HepG2 (cell line): ENCODE results near the gene BMI1. TPM values are rescaled to one million over a fixed set of nuclear protein-coding genes. Genes with fewer than 3 reads are reported as not detected.

Source experiments
- DRAP1 ChIP-seq: IDR thresholded peaks from 2 replicates; pipeline ENCODE4 v1.6.1; 2016; ENCODE audit warnings: missing genetic modification reagents, missing compliant biosample characterization
- HMGXB3 ChIP-seq: sonication (generic); formaldehyde crosslinking; IDR thresholded peaks from 2 replicates; pipeline ENCODE4 v1.4.0; 2020; ENCODE audit warnings: missing genetic modification reagents, borderline replicate concordance
- HMGXB4 ChIP-seq, 2 experiments: sonication (generic) in 1 of 2; formaldehyde crosslinking in 1 of 2; IDR thresholded peaks; 2 replicates each; pipeline versions ENCODE4 v1.4.0 to v1.6.1; 2018 to 2020; ENCODE audit warnings: missing genetic modification reagents in 2 of 2, borderline replicate concordance in 1 of 2, low read depth in 1 of 2, mild to moderate bottlenecking in 1 of 2, missing biosample characterization in 1 of 2
- JDP2 ChIP-seq: sonication (generic); formaldehyde crosslinking; IDR thresholded peaks from 2 replicates; pipeline ENCODE4 v1.8.1; 2022; ENCODE audit warnings: missing genetic modification reagents, borderline replicate concordance
- JUNB ChIP-seq: sonication (generic); formaldehyde crosslinking; IDR thresholded peaks from 2 replicates; pipeline ENCODE4 v1.8.0; 2022; ENCODE audit warnings: missing genetic modification reagents, mild to moderate bottlenecking, borderline replicate concordance
- MYPOP ChIP-seq: sonication (generic); formaldehyde crosslinking; IDR thresholded peaks from 2 replicates; pipeline ENCODE4 v1.8.1; 2023; ENCODE audit warnings: mild to moderate bottlenecking, moderate library complexity, missing genetic modification reagents
- NKX3-1 ChIP-seq: sonication (generic); formaldehyde crosslinking; IDR thresholded peaks from 2 replicates; pipeline ENCODE4 v1.5.0; 2020; ENCODE audit warnings: missing genetic modification reagents
- PHF8 ChIP-seq: sonication (generic); formaldehyde crosslinking; IDR thresholded peaks from 2 replicates; pipeline ENCODE4 v1.5.0; 2020; ENCODE audit warnings: missing genetic modification reagents
- RAD21 ChIP-seq: fragments of 450-650 bp; formaldehyde crosslinking; IDR thresholded peaks from 2 replicates; pipeline ENCODE4 v1.5.0; 2020; ENCODE audit warnings: mild to moderate bottlenecking
- REXO4 ChIP-seq: sonication (generic); formaldehyde crosslinking; IDR thresholded peaks from 2 replicates; pipeline ENCODE4 v1.8.0; 2022; ENCODE audit warnings: missing genetic modification reagents, mild to moderate bottlenecking, borderline replicate concordance
- ZNF234 ChIP-seq: sonication (generic); formaldehyde crosslinking; conservative IDR thresholded peaks from 2 replicates; pipeline ENCODE4 v1.5.1; 2020; ENCODE audit warnings: mild to moderate bottlenecking, missing genetic modification reagents
- ZNF589 ChIP-seq: sonication (generic); formaldehyde crosslinking; conservative IDR thresholded peaks from 2 replicates; pipeline ENCODE4 v1.8.0; 2022; ENCODE audit warnings: mild to moderate bottlenecking, moderate library complexity, missing genetic modification reagents
- ZNF644 ChIP-seq: IDR thresholded peaks from 2 replicates; pipeline ENCODE4 v1.6.1; 2016; ENCODE audit warnings: low read depth
- ZNF709 ChIP-seq: sonication (generic); formaldehyde crosslinking; IDR thresholded peaks from 2 replicates; pipeline ENCODE4 v1.5.0; 2020; ENCODE audit warnings: mild to moderate bottlenecking, missing genetic modification reagents
- ZNF776 ChIP-seq: sonication (generic); formaldehyde crosslinking; IDR thresholded peaks from 2 replicates; pipeline ENCODE4 v1.4.0; 2020; ENCODE audit warnings: mild to moderate bottlenecking, missing genetic modification reagents
- ZSCAN12 ChIP-seq: sonication (generic); formaldehyde crosslinking; IDR thresholded peaks from 2 replicates; pipeline ENCODE4 v1.9.0; 2021; ENCODE audit warnings: mild to moderate bottlenecking, missing genetic modification reagents
- polyA plus RNA-seq, 8 experiments: library from polyadenylated mRNA; depleted of rRNA in 3 of 8; stranded (reverse) in 7 of 8; unstranded in 1 of 8; fragments of >200 nt; fragmentation: Illumina TruSeq in 4 of 8; extraction: Trizol in 4 of 8; gene quantifications; 2 replicates each; pipeline versions ENCODE4 v1.2.1 to v1.2.3, GENCODE V29; 2011 to 2016; ENCODE audit warnings: low read depth in 4 of 8, missing spikeins in 1 of 8, mixed read lengths in 1 of 8; ENCODE audit not compliant: insufficient read depth in 1 of 8
- total RNA-seq, 5 experiments: library from RNA; depleted of rRNA; stranded (reverse); fragments of >200 nt; fragmentation: Illumina TruSeq; extraction: Trizol; gene quantifications; 2 replicates each; pipeline ENCODE4 v1.2.3, GENCODE V29; 2016; ENCODE audit warnings: low read depth in 1 of 5
- TF ChIP-seq, protein P1 (sequence below): sonication (generic); formaldehyde crosslinking; IDR thresholded peaks from 2 replicates; pipeline ENCODE4 v1.4.0; 2020; ENCODE audit warnings: missing genetic modification reagents, mild to moderate bottlenecking, borderline replicate concordance
- TF ChIP-seq, protein P2 (sequence below): sonication (generic); formaldehyde crosslinking; IDR thresholded peaks from 2 replicates; pipeline ENCODE4 v1.4.0; 2020; ENCODE audit warnings: mild to moderate bottlenecking, missing genetic modification reagents

Gene BMI1
- total and polyA plus RNA-seq, 2 of the 13 experiments (the other 11 are each of a cell fraction or from before 2014, with no cell fraction given) = 30.5 to 44.0 TPM

GRCh38 chr10:22340329-22341189, 19.7 kb downstream of the BMI1 start (continued):
- TF ChIP-seq, protein P1, sequence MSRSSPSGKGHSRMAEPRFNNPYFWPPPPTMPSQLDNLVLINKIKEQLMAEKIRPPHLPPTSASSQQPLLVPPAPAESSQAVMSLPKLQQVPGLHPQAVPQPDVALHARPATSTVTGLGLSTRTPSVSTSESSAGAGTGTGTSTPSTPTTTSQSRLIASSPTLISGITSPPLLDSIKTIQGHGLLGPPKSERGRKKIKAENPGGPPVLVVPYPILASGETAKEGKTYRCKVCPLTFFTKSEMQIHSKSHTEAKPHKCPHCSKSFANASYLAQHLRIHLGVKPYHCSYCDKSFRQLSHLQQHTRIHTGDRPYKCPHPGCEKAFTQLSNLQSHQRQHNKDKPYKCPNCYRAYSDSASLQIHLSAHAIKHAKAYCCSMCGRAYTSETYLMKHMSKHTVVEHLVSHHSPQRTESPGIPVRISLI = peak; percentile 97
- TF ChIP-seq JDP2 (CRISPR knock-in tag) (no peak; the same call in 1 of the 2 replicates), ZSCAN12 (0 out of 2 replicates have a peak, but pooled peaks have one; percentile 42), JUNB (CRISPR knock-in tag) (no peak), HMGXB3 (CRISPR knock-in tag) (no peak), RAD21 (CRISPR knock-in tag) (peak; percentile 57; the same call in 1 of the 2 replicates), ZNF776 (CRISPR knock-in tag) (no peak), NKX3-1 (CRISPR knock-in tag) (no peak), DRAP1 (CRISPR knock-in tag) (peak; percentile 18), ZNF234 (CRISPR knock-in tag) (0 out of 2 replicates have a peak, but pooled peaks have one; percentile 41), ZNF589 (CRISPR knock-in tag) (0 out of 2 replicates have a peak, but pooled peaks have one; percentile 67), REXO4 (CRISPR knock-in tag) (no peak), PHF8 (CRISPR knock-in tag) (peak; percentile 77), ZNF644 (CRISPR knock-in tag) (no peak), HMGXB4 (CRISPR knock-in tag; IDR thresholded peaks at IDR 0.05; ENCODE audit: borderline replicate concordance in 1 of 2, low read depth in 1 of 2) (peak in 1 of 2 experiments; percentile 61; a peak in 2 of 4 replicates), ZNF709 (CRISPR knock-in tag) (peak; percentile 70; the same call in 1 of the 2 replicates), MYPOP (CRISPR knock-in tag) (peak; percentile 43; the same call in 1 of the 2 replicates)
- TF ChIP-seq, protein P2, sequence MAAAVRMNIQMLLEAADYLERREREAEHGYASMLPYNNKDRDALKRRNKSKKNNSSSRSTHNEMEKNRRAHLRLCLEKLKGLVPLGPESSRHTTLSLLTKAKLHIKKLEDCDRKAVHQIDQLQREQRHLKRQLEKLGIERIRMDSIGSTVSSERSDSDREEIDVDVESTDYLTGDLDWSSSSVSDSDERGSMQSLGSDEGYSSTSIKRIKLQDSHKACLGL = peak; percentile 12; the same call in 1 of the 2 replicates
